Cardiac fibroblast (primary cell): Measurements from ENCODE around the gene KLHDC10.
"Not testable (repeated sequence)": the region's sequence is repeated elsewhere in the genome, so short reads cannot be mapped to it uniquely, and the experiment has no call there.

Experiments
- DNase-seq, 2 donors: peaks; one replicate each; pipeline versions ENCODE4 v3.0.0 to v3.0.0-alpha.2; 2010; ENCODE audit warnings: low read depth in 2 of 2
- H3K4me3 ChIP-seq, 2 donors: replicated peaks in 1 of 2; 1 replicate in 1 of 2; 2 replicates in 1 of 2; pipeline ENCODE4 v1.5.1; 2011; ENCODE audit warnings: low read depth in 2 of 2, low read length in 2 of 2, mild to moderate bottlenecking in 2 of 2, moderate library complexity in 1 of 2
- CTCF ChIP-seq: IDR thresholded peaks from one replicate; pipeline ENCODE4 v1.5.1; 2011; ENCODE audit warnings: low read depth, mild to moderate bottlenecking, low read length, inconsistent platforms

Gene KLHDC10

GRCh38 chr7:130084037-130084875 lies 13.9 kb downstream of the KLHDC10 start:
- TF ChIP-seq CTCF: peak; percentile 51
- peak; percentile 29 to 73 for DNase-seq

GRCh38 chr7:130085235-130085634 lies 14.9 kb downstream of the KLHDC10 start:
- DNase-seq, H3K4me3 ChIP-seq: not testable (repeated sequence)

More at GRCh38 chr7:130084037-130084875, 13.9 kb downstream of the KLHDC10 start:
- H3K4me3 ChIP-seq: no peak overlapping the region

- no peak overlapping the region for H3K4me3 ChIP-seq
- no peak for DNase-seq
- TF ChIP-seq CTCF: no peak
Observed at GRCh38 chr7:130086938-130087337, 16.6 kb downstream of the KLHDC10 start.

DNA sequence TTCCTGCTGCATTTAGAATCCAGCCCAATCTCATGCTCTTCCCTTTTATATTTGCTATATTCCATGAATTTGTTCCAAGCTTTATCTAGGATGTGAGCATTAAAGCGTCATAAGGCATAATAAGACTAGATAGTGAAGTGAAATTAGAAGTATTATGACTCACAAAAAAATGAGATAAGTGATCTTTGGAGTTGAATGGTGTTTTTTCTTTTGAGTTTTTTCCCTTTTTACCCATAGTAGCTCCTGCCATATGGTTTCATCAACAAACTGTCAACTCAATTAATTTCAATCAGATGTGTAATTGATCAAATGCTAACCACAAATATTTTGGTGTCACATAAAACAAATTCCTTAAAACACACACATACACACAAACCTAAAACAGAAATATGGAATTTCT lies 17.0 kb downstream of the KLHDC10 start:
- no peak for TF ChIP-seq CTCF
- H3K4me3 ChIP-seq: no peak overlapping the region
- DNase-seq: peak in 1 of 2 donors; percentile 42

GRCh38 chr7:130090745-130091532 lies 20.6 kb downstream of the KLHDC10 start:
- DNase-seq: no peak
- no peak overlapping the region for H3K4me3 ChIP-seq
- no peak for TF ChIP-seq CTCF

DNA sequence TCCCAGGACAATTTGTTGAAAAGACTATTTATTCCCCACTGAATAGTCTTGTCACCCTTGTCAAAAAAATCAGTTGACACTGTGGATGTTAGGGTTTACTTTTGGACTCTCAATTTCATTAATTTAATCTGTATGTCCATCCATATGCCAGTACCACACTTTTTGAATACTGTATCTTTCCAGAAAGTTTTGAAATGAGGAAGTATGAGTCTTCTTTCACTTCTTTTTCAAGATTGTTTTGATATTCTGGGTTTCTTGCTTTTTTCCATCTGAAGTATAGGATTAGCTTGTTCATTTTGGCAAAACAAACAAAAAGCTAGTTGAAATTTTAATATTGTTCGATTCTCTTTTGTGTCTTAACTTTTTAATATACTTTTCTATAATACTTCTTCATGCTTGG lies 21.7 kb downstream of the KLHDC10 start:
- H3K4me3 ChIP-seq: no peak overlapping the region
- no peak for DNase-seq
- no peak for TF ChIP-seq CTCF

DNA sequence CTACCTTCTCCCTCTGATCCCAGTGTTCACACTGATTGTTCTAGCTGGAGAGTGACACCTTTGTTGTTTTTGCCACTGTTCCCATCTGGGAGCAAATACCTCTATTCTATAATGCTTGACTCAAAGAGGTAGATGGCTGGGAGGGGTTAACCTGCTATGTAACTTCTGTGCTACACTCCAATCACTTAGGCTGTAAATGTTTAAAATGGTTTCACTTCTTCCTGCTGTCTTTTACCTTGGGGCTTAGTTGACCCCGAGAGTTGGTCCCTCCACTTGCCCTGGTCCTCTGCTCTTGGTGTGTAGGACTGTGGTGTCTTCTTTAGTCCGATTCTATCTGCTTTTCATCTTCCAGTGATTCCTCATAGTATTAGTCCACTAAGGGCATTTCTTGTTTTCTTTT lies 22.3 kb downstream of the KLHDC10 start:
- no peak for DNase-seq
- H3K4me3 ChIP-seq: no peak overlapping the region
- no peak for TF ChIP-seq CTCF
